ENCODE measurements around the gene SPSB3. TPM values are rescaled to one million over a fixed set of nuclear protein-coding genes. Genes with fewer than 3 reads are reported as not detected.
"Not testable (repeated sequence)": the region's sequence is repeated elsewhere in the genome, so short reads cannot be mapped to it uniquely, and the experiment has no call there.

The SPSB3 gene
- polyA plus RNA-seq, 1 donor (not counting 4 experiments of a cell fraction or from before 2014, with no cell fraction given): 9.5 TPM

DNA sequence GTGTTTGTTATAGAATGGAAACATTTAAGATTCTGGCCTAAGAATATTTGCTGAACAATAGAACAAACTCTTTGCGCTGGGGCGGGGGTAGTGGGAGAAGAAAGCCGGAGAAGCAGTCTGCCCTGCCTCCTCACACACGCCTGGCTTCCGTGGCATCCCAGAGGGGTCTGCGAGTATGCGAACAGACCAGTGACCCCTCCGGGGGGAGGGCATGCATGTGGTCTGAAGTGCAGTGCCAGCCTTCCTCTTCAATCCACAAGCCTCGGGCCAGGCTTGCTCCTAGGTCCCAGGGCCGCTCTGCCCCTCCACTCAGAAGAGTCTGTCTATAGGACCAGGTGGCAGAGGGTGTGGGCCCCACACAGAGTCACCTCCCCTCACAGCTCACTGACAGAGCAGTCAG, 25.3 kb upstream of the SPSB3 start:
- Histone ChIP-seq H3K79me2 (ENCODE audit: control insufficient read depth, insufficient read depth, low read length) (no peaks in the 10 kb centered on the region), H3K9me1 (ENCODE audit: control insufficient read depth, extremely low read depth, insufficient read depth, low read length) (no peaks in the 10 kb centered on the region), H3K4me2 (ENCODE audit: control insufficient read depth, extremely low read depth, insufficient read depth, low read depth, low read length) (no peak overlapping the region), H3K36me3 (ENCODE audit: control insufficient read depth in 2 of 2, extremely low read depth in 1 of 2, insufficient read depth in 2 of 2, low read length in 2 of 2) (peaks cover 0 to 3% of the 10 kb centered on the region in 2 experiments), H3K4me3 (ENCODE audit: control insufficient read depth in 2 of 3, extremely low read depth in 1 of 3, insufficient read depth in 2 of 3, low read depth in 1 of 3, low read length in 3 of 3) (no peak overlapping the region), H3K9me3 (ENCODE audit: control insufficient read depth, low read depth, low read length) (no peaks in the 10 kb centered on the region), H3K27me3 (ENCODE audit: control insufficient read depth, extremely low read depth, insufficient read depth, low read length) (no peaks in the 10 kb centered on the region), H3K9ac (ENCODE audit: control insufficient read depth, extremely low read depth, insufficient read depth, low read length) (no peak overlapping the region), H4K20me1 (ENCODE audit: control insufficient read depth, extremely low read depth, insufficient read depth, low read length) (no peaks in the 10 kb centered on the region), H2AFZ (ENCODE audit: control insufficient read depth, low read length) (no peak overlapping the region), H3K4me1 (ENCODE audit: control insufficient read depth, extremely low read depth, insufficient read depth, low read length) (no peaks in the 10 kb centered on the region), H3K27ac (ENCODE audit: control insufficient read depth, insufficient read depth, low read length) (no peak overlapping the region)
- no peak for TF ChIP-seq EZH2 (IDR thresholded peaks at IDR 0.05; ENCODE audit: low read length)
- TF ChIP-seq, protein P1, sequence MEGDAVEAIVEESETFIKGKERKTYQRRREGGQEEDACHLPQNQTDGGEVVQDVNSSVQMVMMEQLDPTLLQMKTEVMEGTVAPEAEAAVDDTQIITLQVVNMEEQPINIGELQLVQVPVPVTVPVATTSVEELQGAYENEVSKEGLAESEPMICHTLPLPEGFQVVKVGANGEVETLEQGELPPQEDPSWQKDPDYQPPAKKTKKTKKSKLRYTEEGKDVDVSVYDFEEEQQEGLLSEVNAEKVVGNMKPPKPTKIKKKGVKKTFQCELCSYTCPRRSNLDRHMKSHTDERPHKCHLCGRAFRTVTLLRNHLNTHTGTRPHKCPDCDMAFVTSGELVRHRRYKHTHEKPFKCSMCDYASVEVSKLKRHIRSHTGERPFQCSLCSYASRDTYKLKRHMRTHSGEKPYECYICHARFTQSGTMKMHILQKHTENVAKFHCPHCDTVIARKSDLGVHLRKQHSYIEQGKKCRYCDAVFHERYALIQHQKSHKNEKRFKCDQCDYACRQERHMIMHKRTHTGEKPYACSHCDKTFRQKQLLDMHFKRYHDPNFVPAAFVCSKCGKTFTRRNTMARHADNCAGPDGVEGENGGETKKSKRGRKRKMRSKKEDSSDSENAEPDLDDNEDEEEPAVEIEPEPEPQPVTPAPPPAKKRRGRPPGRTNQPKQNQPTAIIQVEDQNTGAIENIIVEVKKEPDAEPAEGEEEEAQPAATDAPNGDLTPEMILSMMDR (optimal IDR thresholded peaks at IDR 0.05 in 1 of 3, IDR thresholded peaks at IDR 0.05 in 1 of 3, conservative IDR thresholded peaks at IDR 0.05 in 1 of 3; ENCODE audit: extremely low read depth in 1 of 3, insufficient read depth in 2 of 3, low read length in 3 of 3): no peak
- DNase-seq (ENCODE audit: low read depth, low spot score) (no peak), FAIRE-seq (no peak)
- dilution Hi-C loops (cut with MboI; ENCODE audit: extremely low pct_ligation_motif_present, low sequenced_read_pairs): no loop called here

DNA sequence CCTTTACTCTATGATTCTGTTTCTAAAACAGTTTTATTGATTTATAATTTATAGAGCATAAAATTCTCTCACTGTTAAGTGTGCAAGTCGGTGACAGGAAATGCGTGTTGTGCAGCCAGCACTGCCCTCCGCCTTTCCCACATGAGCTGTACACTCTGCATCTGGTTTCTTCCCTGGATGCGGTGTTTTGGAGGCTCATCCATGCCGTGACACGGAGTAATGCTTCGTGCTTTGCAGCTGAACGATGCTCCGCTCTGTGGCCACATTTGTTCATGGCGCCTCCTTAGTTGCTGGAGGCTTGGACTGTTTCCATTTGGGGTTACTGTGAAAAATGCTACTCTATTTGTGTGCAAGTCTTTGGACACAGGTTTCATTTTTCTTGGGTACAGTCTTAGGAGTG, 18.3 kb upstream of the SPSB3 start:
- Histone ChIP-seq H3K27ac (ENCODE audit: control insufficient read depth, insufficient read depth, low read length) (no peak overlapping the region), H2AFZ (ENCODE audit: control insufficient read depth, low read length) (no peak overlapping the region), H3K4me3 (ENCODE audit: control insufficient read depth in 2 of 3, extremely low read depth in 1 of 3, insufficient read depth in 2 of 3, low read depth in 1 of 3, low read length in 3 of 3) (no peak overlapping the region), H3K4me2 (ENCODE audit: control insufficient read depth, extremely low read depth, insufficient read depth, low read depth, low read length) (no peak overlapping the region), H3K27me3 (ENCODE audit: control insufficient read depth, extremely low read depth, insufficient read depth, low read length) (no peaks in the 10 kb centered on the region), H3K79me2 (ENCODE audit: control insufficient read depth, insufficient read depth, low read length) (no peaks in the 10 kb centered on the region), H3K9ac (ENCODE audit: control insufficient read depth, extremely low read depth, insufficient read depth, low read length) (no peak overlapping the region), H4K20me1 (ENCODE audit: control insufficient read depth, extremely low read depth, insufficient read depth, low read length) (no peaks in the 10 kb centered on the region), H3K9me1 (ENCODE audit: control insufficient read depth, extremely low read depth, insufficient read depth, low read length) (no peaks in the 10 kb centered on the region), H3K9me3 (ENCODE audit: control insufficient read depth, low read depth, low read length) (peaks cover 2% of the 10 kb centered on the region), H3K36me3 (ENCODE audit: control insufficient read depth in 2 of 2, extremely low read depth in 1 of 2, insufficient read depth in 2 of 2, low read length in 2 of 2) (no peaks in the 10 kb centered on the region), H3K4me1 (ENCODE audit: control insufficient read depth, extremely low read depth, insufficient read depth, low read length) (no peaks in the 10 kb centered on the region)
- dilution Hi-C loops (cut with MboI; ENCODE audit: extremely low pct_ligation_motif_present, low sequenced_read_pairs): no loop called here
- no peak for FAIRE-seq
- TF ChIP-seq, protein P1 (optimal IDR thresholded peaks at IDR 0.05 in 1 of 3, IDR thresholded peaks at IDR 0.05 in 1 of 3, conservative IDR thresholded peaks at IDR 0.05 in 1 of 3; ENCODE audit: extremely low read depth in 1 of 3, insufficient read depth in 2 of 3, low read length in 3 of 3): no peak
- no peak for TF ChIP-seq EZH2 (IDR thresholded peaks at IDR 0.05; ENCODE audit: low read length)
- DNase-seq (ENCODE audit: low read depth, low spot score): no peak

DNA sequence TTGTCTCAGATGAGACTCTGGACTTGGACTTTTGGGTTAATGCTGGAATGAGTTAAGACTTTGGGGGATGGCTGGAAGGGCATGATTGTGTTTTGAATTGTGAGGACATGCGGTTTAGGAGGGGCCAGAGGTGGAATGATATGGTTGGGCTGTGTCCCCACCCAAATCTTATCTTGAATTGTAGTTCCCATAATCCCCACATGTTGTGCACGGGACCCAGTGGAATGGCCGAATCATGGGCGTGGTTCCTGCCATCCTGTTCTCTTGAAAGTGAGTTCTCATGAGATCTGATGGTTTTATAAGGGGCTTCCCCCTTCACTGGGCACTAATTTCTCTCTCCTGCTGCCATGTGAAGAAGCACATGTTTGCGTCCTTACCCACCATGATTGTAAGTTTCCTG, 16.9 kb upstream of the SPSB3 start:
- H3K4me3 ChIP-seq (ENCODE audit: control insufficient read depth in 2 of 3, extremely low read depth in 1 of 3, insufficient read depth in 2 of 3, low read depth in 1 of 3, low read length in 3 of 3); FAIRE-seq; H3K27ac ChIP-seq (ENCODE audit: control insufficient read depth, insufficient read depth, low read length); H3K9me1 ChIP-seq (ENCODE audit: control insufficient read depth, extremely low read depth, insufficient read depth, low read length); H3K36me3 ChIP-seq (ENCODE audit: control insufficient read depth in 2 of 2, extremely low read depth in 1 of 2, insufficient read depth in 2 of 2, low read length in 2 of 2); H3K9me3 ChIP-seq (ENCODE audit: control insufficient read depth, low read depth, low read length); DNase-seq (ENCODE audit: low read depth, low spot score); H4K20me1 ChIP-seq (ENCODE audit: control insufficient read depth, extremely low read depth, insufficient read depth, low read length); H3K79me2 ChIP-seq (ENCODE audit: control insufficient read depth, insufficient read depth, low read length); dilution Hi-C loops (cut with MboI; ENCODE audit: extremely low pct_ligation_motif_present, low sequenced_read_pairs); H2AFZ ChIP-seq (ENCODE audit: control insufficient read depth, low read length); H3K4me2 ChIP-seq (ENCODE audit: control insufficient read depth, extremely low read depth, insufficient read depth, low read depth, low read length); H3K9ac ChIP-seq (ENCODE audit: control insufficient read depth, extremely low read depth, insufficient read depth, low read length); H3K4me1 ChIP-seq (ENCODE audit: control insufficient read depth, extremely low read depth, insufficient read depth, low read length); H3K27me3 ChIP-seq (ENCODE audit: control insufficient read depth, extremely low read depth, insufficient read depth, low read length): not testable (repeated sequence)
